ENCODE data around the gene ECT2.
"Not testable (repeated sequence)": the region's sequence is repeated elsewhere in the genome, so short reads cannot be mapped to it uniquely, and the experiment has no call there.

ECT2 gene

DNA sequence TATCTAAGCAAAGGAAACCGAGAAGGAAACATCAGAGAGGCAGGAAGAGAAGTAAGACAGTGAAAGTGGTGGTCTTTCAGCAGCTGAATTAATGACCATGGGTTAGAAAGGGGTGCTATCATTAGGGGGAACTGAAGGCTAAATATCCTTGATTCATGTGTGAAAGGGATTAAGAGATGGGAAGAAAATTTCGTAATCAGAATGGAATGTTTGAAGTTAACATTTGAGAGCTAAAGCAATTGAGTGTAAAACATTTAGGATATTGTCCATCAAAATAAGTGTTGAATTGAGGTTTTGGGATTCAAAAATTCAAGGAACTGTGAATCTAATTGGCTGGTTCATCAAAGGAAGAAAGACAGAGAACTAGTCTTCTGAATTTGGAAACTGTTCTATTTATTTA, 4.1 kb upstream of the ECT2 start:
- no peak overlapping the region for H3K4me3 ChIP-seq (ENCODE audit: low read length)
- DNase-seq (ENCODE audit: low read depth): no peak
- TF ChIP-seq, protein P1, sequence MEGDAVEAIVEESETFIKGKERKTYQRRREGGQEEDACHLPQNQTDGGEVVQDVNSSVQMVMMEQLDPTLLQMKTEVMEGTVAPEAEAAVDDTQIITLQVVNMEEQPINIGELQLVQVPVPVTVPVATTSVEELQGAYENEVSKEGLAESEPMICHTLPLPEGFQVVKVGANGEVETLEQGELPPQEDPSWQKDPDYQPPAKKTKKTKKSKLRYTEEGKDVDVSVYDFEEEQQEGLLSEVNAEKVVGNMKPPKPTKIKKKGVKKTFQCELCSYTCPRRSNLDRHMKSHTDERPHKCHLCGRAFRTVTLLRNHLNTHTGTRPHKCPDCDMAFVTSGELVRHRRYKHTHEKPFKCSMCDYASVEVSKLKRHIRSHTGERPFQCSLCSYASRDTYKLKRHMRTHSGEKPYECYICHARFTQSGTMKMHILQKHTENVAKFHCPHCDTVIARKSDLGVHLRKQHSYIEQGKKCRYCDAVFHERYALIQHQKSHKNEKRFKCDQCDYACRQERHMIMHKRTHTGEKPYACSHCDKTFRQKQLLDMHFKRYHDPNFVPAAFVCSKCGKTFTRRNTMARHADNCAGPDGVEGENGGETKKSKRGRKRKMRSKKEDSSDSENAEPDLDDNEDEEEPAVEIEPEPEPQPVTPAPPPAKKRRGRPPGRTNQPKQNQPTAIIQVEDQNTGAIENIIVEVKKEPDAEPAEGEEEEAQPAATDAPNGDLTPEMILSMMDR (IDR thresholded peaks at IDR 0.05; ENCODE audit: insufficient read depth, low read depth, low read length, missing control alignments): no peak

DNA sequence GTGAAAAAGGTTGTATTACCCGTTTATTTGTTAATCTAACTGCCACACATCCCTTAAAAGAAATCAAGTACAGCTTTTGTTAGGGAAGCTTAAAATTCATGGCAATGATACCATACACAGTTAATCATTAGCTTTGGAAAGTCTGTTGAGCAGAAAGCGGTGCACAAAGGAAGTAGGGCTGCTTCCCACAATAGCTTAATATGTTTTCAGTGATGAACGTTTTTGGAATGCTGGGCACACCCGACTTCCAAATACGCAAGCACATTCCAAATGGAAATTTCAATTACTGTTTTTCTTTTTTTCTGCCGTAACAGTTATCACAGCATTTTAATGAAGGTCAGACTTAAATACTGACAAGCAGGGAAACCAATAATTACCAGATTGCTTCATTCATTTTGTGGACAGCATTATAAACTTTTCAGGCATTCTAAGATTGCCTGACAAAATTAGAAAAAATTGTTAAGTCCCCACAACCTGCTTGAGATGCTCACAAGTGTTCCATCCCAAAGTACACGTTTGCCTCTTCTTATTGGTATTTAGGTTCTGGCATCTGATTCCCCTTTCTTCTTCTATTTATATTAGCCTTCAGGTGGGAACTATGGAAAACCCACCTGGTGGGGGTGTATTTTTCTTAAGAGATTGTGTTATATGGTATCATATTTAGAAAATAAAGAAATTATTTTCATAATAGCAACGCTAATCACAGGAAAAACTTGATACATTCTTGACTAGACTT, 1.1 kb upstream of the ECT2 start:
- peak; percentile 92 for DNase-seq (ENCODE audit: low read depth)
- peak overlapping the region; percentile 39 for H3K4me3 ChIP-seq (ENCODE audit: low read length)
- TF ChIP-seq, protein P1 (IDR thresholded peaks at IDR 0.05; ENCODE audit: insufficient read depth, low read depth, low read length, missing control alignments): no peak

DNA sequence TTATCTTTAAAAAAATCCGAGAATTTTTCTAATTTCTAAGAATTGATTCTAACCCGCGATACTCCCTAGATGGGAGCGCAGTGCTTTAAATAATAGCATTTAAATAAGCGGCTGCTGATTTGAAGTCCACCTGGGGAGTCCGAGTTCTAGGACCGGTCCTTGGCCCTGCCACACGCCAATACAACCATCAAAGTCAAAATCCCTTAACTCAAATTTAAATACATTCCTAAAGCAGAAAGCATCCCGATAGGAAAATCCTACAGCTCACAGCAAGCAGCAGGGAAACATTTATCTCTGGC, 508 bp upstream of the ECT2 start:
- DNase-seq (ENCODE audit: low read depth): no peak
- H3K4me3 ChIP-seq (ENCODE audit: low read length): peak overlapping the region; percentile 39
- TF ChIP-seq, protein P1 (IDR thresholded peaks at IDR 0.05; ENCODE audit: insufficient read depth, low read depth, low read length, missing control alignments): no peak

DNA sequence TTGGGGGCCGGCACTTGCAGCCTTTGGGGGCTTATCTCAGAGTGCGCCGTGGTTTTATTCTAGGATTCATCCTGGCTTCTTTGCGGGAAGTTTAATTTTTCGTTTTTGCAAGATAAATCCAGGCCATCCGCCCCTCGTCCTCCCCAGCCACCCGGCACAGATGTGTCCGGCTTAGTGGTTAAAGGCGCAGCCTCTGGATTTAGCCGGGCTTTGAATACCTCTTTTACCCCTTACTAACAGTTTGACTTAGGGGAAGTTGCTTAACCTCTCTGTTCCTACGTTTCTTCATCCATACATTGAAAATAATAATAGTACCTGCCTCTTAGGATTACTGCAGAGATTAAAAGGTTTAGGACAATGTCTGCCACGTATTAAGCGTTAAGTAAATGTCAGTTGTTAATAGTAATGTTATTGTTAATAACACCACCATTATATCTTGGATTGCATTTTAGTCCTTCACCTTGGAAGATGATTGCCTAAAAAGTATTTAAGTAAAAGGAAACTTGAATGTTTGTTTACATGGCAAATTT, 714 bp downstream of the ECT2 start:
- peak overlapping the region; percentile 87 for H3K4me3 ChIP-seq (ENCODE audit: low read length)
- TF ChIP-seq, protein P1 (IDR thresholded peaks at IDR 0.05; ENCODE audit: insufficient read depth, low read depth, low read length, missing control alignments): no peak
- DNase-seq (ENCODE audit: low read depth): peak; percentile 32

DNA sequence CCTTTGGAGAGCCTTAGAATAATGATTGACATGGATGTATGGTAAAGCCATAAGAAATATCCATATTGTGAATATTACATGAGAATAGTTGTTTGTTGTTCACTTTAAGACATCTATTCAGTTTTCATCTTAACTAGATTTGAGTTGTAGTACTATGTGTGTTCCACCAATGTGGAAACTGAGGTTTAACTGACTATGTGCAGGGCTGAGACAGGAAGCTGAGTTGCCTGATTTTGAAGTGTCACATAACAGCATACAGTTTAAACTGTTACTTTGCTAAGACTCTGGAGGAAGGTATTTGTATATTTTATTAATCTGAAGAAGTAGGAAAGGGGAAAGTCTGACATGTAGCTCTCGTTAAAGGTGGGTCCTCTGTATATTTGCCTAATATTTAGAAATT, 2.1 kb downstream of the ECT2 start:
- no peak for DNase-seq (ENCODE audit: low read depth)
- H3K4me3 ChIP-seq (ENCODE audit: low read length): no peak overlapping the region
- TF ChIP-seq, protein P1 (IDR thresholded peaks at IDR 0.05; ENCODE audit: insufficient read depth, low read depth, low read length, missing control alignments): no peak

DNA sequence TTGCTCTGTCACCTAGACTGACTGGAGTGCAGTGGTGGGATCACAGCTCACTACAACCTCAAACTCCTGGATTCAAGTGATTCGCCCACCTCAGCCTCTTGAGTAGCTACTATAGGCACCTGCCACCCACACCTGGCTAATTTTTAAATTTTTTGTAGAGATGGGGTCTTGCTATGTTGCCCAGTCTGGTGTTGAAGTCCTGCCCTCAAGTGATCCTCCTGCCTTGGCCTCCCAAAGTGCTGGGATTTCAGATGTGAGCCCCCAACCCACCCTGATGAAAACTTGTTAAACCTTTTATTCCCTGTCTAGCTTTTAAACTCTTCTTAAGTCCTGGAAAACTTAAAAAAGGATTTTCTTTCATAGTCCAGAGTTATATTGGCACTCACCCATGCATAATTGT, 2.6 kb downstream of the ECT2 start:
- TF ChIP-seq, protein P1 (IDR thresholded peaks at IDR 0.05; ENCODE audit: insufficient read depth, low read depth, low read length, missing control alignments): no peak
- no peak overlapping the region for H3K4me3 ChIP-seq (ENCODE audit: low read length)
- DNase-seq (ENCODE audit: low read depth): no peak

DNA sequence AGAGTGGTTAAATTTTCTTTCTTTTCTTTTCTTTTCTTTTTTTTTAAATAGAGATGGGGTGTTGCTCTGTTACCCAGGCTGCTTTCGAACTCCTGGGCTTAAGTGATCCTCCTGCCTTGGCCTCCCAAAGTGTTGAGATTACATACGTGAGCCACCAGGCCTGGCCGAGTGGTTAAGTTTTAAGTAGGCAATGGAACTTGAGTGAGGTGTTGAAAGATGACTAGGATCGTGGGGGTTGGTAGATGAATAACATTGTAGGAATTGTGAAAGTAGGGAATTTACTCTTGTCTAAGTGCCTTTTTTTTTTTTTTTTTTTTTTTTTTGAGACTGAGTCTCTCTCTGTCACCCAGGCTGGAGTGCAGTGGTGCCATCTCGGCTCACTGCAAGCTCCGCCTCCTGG, 9.9 kb downstream of the ECT2 start:
- H3K4me3 ChIP-seq (ENCODE audit: low read length): not testable (repeated sequence)
- peak; percentile 37 for DNase-seq (ENCODE audit: low read depth)
